ENCODE data around the gene CCDC178. TPM values are rescaled to one million over a fixed set of nuclear protein-coding genes. Genes with fewer than 3 reads are reported as not detected.

CCDC178 gene
- total RNA-seq: 1 to 10 TPM in 3 of 4 donors, under 1 TPM in 1; 0.78 to 8.7 (median 2.2) TPM

GRCh38 chr18:33440060-33441043 is at the start of gene CCDC178:
TSS of gene CCDC178 (minus strand) at chr18:33440721. CDS start at chr18:33412088, 28,633 bp downstream.
- Histone ChIP-seq H3K9me3 (no peaks in the 10 kb centered on the region), H3K27ac (peak within 1 kb of the TSS in 3 of 4 donors; percentile 8 to 84 (median 70)), H3K36me3 (no peaks in the 10 kb centered on the region), H3K4me3 (peak within 1 kb of the TSS; percentile 33 to 85 (median 44)), H3K4me1 (peaks cover 0 to 17% (median 0%) of the 10 kb centered on the region in 4 donors), H3K27me3 (no peaks in the 10 kb centered on the region)
- WGBS, 2 donors: 1% methylated on average over 39 to 54 of the region's 77 CpGs
- no peak for TF ChIP-seq EP300 (IDR thresholded peaks at IDR 0.05)
- TF ChIP-seq, protein P1, sequence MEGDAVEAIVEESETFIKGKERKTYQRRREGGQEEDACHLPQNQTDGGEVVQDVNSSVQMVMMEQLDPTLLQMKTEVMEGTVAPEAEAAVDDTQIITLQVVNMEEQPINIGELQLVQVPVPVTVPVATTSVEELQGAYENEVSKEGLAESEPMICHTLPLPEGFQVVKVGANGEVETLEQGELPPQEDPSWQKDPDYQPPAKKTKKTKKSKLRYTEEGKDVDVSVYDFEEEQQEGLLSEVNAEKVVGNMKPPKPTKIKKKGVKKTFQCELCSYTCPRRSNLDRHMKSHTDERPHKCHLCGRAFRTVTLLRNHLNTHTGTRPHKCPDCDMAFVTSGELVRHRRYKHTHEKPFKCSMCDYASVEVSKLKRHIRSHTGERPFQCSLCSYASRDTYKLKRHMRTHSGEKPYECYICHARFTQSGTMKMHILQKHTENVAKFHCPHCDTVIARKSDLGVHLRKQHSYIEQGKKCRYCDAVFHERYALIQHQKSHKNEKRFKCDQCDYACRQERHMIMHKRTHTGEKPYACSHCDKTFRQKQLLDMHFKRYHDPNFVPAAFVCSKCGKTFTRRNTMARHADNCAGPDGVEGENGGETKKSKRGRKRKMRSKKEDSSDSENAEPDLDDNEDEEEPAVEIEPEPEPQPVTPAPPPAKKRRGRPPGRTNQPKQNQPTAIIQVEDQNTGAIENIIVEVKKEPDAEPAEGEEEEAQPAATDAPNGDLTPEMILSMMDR (IDR thresholded peaks at IDR 0.05): peak in 3 of 5 experiments; percentile 31 to 61 (median 48)
- no peak for TF ChIP-seq POLR2A (IDR thresholded peaks at IDR 0.05)
- DNase-seq (ENCODE audit: low spot score in 2 of 2): peak in 1 of 2 donors; percentile 21

- 89 to 95% methylated on average over 1 of the region's 1 CpG for WGBS, 2 donors
- Histone ChIP-seq H3K9me3 (peaks cover 0 to 7% (median 0%) of the 10 kb centered on the region in 4 donors), H3K4me3 (no peak overlapping the region), H3K27ac (no peak overlapping the region), H3K36me3 (no peaks in the 10 kb centered on the region), H3K27me3 (no peaks in the 10 kb centered on the region), H3K4me1 (no peaks in the 10 kb centered on the region)
- TF ChIP-seq EP300 (IDR thresholded peaks at IDR 0.05) (no peak), POLR2A (IDR thresholded peaks at IDR 0.05) (no peak)
- TF ChIP-seq, protein P1 (IDR thresholded peaks at IDR 0.05): no peak
- DNase-seq (ENCODE audit: low spot score in 2 of 2): no peak
Observed at GRCh38 chr18:33483908-33484307, 43.4 kb upstream of the CCDC178 start.

GRCh38 chr18:33472509-33472908 is 32.0 kb upstream of the CCDC178 start:
- WGBS, 2 donors: 62 to 63% methylated on average over 3 of the region's 3 CpGs
- TF ChIP-seq POLR2A (IDR thresholded peaks at IDR 0.05) (no peak), EP300 (IDR thresholded peaks at IDR 0.05) (no peak)
- TF ChIP-seq, protein P1 (IDR thresholded peaks at IDR 0.05): no peak
- DNase-seq (ENCODE audit: low spot score in 2 of 2): no peak
- no peaks in the 10 kb centered on the region for H3K27me3 ChIP-seq
- H3K9me3 ChIP-seq: no peaks in the 10 kb centered on the region
- no peaks in the 10 kb centered on the region for H3K36me3 ChIP-seq
- H3K4me3 ChIP-seq: no peak overlapping the region
- H3K4me1 ChIP-seq: no peaks in the 10 kb centered on the region
- no peak overlapping the region for H3K27ac ChIP-seq

GRCh38 chr18:33470216-33470615 is 29.7 kb upstream of the CCDC178 start:
- WGBS, 2 donors: 62 to 74% methylated on average over 2 of the region's 2 CpGs
- Histone ChIP-seq H3K36me3 (no peaks in the 10 kb centered on the region), H3K27me3 (no peaks in the 10 kb centered on the region), H3K4me1 (no peaks in the 10 kb centered on the region), H3K4me3 (no peak overlapping the region), H3K27ac (no peak overlapping the region), H3K9me3 (no peaks in the 10 kb centered on the region)
- TF ChIP-seq EP300 (IDR thresholded peaks at IDR 0.05) (no peak), POLR2A (IDR thresholded peaks at IDR 0.05) (no peak)
- TF ChIP-seq, protein P1 (IDR thresholded peaks at IDR 0.05): no peak
- DNase-seq (ENCODE audit: low spot score in 2 of 2): no peak

DNA sequence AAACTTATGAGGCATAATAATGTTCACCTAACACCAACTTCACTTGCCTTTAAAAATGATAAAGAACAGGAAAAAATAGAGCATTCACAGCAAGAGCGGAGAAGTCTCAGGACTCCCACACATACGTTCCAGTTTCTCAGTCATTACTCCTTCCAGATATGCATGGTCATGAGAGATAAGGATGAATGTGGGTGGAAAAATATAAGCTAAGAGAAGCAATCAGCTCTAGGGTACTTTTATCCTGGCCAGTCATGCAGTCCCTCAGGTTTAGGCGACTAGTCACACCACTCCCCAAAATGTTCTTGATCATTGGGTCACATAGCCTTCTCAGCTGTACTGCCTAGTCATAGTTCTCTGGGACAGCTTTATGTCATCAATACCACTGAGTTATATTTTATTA is 29.2 kb upstream of the CCDC178 start:
- no peaks in the 10 kb centered on the region for H3K36me3 ChIP-seq
- H3K27ac ChIP-seq: no peak overlapping the region
- no peaks in the 10 kb centered on the region for H3K27me3 ChIP-seq
- no peak for TF ChIP-seq EP300 (IDR thresholded peaks at IDR 0.05)
- DNase-seq (ENCODE audit: low spot score in 2 of 2): no peak
- WGBS, 2 donors: 77 to 80% methylated on average over 3 of the region's 3 CpGs
- no peaks in the 10 kb centered on the region for H3K4me1 ChIP-seq
- H3K9me3 ChIP-seq: no peaks in the 10 kb centered on the region
- no peak overlapping the region for H3K4me3 ChIP-seq
